Esophagus muscularis mucosa (tissue), 3 donors: ENCODE measurements around the gene ACER1.

Experiments
- POLR2A ChIP-seq: fragments of 450-650 bp; IDR thresholded peaks from one replicate; pipeline ENCODE4 v1.6.1; 2017; ENCODE audit warnings: antibody characterized with exemption, moderate library complexity, mild to moderate bottlenecking, low read depth
- TF ChIP-seq, protein P1 (sequence below), 3 experiments: fragments of 200-600 bp in 2 of 3; fragments of 450-650 bp in 1 of 3; sonication (generic) in 2 of 3; IDR thresholded peaks; one replicate each; pipeline ENCODE4 v1.5.1; 2017 to 2019; ENCODE audit warnings: antibody characterized with exemption in 3 of 3, mild to moderate bottlenecking in 2 of 3, moderate library complexity in 1 of 3

DNA sequence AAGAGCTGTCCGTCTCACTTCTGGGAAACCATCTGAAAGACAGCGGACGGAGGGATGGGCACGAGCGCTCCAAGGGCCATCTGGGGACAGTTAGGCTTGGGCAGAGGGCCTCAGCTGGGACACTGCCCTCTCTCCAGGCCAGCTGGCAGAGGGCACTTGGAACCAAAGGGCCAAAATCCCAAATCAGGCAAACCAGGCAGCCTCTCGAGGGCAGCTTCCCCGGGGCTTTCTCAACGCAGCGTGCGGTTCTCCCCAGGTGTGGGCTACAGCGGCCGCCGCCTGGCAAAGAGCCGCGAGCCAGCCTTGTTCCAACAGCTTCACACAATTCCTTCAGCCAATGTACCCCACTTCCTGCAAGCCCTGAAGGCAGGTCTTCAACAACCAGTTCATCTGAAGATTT lies 58.7 kb downstream of the ACER1 start:
- TF ChIP-seq, protein P1, sequence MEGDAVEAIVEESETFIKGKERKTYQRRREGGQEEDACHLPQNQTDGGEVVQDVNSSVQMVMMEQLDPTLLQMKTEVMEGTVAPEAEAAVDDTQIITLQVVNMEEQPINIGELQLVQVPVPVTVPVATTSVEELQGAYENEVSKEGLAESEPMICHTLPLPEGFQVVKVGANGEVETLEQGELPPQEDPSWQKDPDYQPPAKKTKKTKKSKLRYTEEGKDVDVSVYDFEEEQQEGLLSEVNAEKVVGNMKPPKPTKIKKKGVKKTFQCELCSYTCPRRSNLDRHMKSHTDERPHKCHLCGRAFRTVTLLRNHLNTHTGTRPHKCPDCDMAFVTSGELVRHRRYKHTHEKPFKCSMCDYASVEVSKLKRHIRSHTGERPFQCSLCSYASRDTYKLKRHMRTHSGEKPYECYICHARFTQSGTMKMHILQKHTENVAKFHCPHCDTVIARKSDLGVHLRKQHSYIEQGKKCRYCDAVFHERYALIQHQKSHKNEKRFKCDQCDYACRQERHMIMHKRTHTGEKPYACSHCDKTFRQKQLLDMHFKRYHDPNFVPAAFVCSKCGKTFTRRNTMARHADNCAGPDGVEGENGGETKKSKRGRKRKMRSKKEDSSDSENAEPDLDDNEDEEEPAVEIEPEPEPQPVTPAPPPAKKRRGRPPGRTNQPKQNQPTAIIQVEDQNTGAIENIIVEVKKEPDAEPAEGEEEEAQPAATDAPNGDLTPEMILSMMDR (IDR thresholded peaks at IDR 0.05), result no peak
- TF ChIP-seq POLR2A, result no peak
